ENCODE data around the gene ACADL.

The ACADL gene

GRCh38 chr2:210170196-210170445 lies 55.1 kb downstream of the ACADL start:
- no peak for TF ChIP-seq ZNF274 (IDR thresholded peaks at IDR 0.05; ENCODE audit: low read depth, low read length)
- H3K4me3 ChIP-seq (ENCODE audit: low read length): peak overlapping the region; percentile 99

DNA sequence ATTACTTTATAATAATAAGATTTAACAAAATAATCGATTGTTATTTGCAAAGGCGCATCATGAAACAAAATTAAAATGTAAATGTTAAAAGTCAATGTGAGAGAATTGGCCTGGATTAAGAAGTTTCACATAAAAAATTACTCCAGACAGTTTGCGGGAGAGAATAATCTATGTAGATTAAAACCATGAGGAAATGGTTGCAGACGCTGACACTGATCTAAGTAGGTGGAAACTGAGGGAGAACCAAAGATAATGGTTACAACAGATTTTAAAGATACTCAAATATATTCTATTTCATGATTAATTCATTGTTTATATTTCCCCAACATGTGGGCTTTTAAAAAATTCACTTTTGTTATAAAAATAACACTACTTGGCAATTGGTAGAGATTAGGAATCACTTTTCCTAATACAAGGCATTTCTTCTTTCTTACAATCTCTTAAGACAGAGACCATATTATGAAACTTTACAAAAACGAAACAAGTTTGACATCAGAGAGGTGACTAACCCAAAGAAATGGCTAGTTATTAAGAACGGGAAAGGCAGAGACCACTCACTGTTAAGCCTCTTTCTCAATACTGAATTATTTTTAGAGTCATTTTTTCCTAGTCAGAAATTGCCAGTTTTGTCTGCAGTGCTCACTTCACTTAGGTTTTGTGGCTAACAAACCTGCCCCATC lies 55.6 kb downstream of the ACADL start:
- no peak for TF ChIP-seq ZNF274 (IDR thresholded peaks at IDR 0.05; ENCODE audit: low read depth, low read length)

DNA sequence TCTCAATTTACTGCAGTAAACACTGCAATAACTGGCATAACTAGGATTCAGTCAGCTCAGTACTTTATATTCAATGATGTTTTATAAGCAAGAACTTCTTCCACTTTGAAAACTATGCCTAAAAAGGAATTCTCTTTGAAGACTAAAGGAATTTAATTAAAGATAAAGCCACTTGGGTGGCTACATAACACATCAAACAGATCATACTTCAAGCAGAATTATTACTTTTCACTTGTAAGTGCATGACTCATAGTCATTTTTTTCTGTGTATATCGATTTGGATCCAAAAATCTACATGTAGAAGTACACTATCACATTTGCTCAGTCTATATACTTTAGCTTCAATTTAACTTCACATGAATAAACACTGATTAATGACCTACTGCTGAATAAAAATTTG lies 58.0 kb downstream of the ACADL start:
- H3K4me3 ChIP-seq (ENCODE audit: low read length): no peak overlapping the region
- no peak for TF ChIP-seq ZNF274 (IDR thresholded peaks at IDR 0.05; ENCODE audit: low read depth, low read length)

More for the DNA sequence above, 55.6 kb downstream of the ACADL start:
- peak overlapping the region; percentile 99 for H3K4me3 ChIP-seq (ENCODE audit: low read length)

DNA sequence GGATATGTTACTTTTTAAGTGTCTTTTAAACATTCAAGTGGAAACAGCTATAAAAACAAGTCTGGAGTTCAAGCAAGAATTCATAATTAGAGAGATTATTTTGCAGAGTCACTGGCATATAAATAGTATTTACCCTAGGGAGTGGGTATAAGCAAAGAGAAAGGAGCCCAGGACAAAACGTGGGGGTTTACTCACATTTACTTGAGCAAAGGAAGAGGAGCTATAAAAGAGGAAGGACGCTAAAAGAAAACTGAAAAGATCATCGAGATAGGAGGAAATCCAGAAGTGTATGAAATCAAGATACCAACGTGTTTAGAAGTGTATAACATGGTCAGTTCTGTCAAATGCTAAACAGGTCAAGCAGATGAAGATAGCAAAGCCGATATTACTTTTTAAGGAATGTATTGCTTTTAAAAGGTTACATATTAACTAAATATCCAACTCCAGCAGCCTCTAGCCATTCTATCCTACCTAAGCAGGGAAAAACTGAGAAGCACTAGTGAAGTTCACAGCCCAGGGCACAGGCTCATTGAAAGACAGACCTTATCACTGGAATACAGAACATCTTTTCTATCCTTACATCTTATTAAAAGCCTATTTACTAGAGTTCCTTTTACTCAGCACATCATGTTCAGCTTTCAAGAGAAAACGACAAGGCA lies 62.7 kb downstream of the ACADL start:
- no peak overlapping the region for H3K4me3 ChIP-seq (ENCODE audit: low read length)
- TF ChIP-seq ZNF274 (IDR thresholded peaks at IDR 0.05; ENCODE audit: low read depth, low read length): no peak

- H3K4me3 ChIP-seq (ENCODE audit: low read length): no peak overlapping the region
- no peak for TF ChIP-seq ZNF274 (IDR thresholded peaks at IDR 0.05; ENCODE audit: low read depth, low read length)
Measured at GRCh38 chr2:210159059-210159458, 66.2 kb downstream of the ACADL start.

DNA sequence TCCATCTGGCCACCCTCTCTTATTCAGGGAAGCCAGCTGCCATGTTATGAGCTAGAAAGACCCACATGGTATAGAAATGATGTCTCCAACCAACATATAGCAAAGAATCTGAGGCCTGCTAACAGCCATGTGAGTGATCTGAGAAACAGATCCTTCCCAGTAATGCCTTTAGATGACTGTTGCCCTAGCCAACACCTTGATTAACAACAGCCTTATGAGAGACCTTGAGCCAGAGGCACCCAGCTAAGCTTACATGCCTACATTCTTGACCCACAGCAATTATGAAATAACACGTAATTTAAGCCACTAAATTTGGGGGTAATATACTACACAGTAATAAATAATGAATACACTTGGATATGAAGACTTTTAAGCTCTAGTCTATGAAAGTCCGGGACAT lies 67.0 kb downstream of the ACADL start:
- no peak overlapping the region for H3K4me3 ChIP-seq (ENCODE audit: low read length)
- no peak for TF ChIP-seq ZNF274 (IDR thresholded peaks at IDR 0.05; ENCODE audit: low read depth, low read length)

- no peak for TF ChIP-seq ZNF274 (IDR thresholded peaks at IDR 0.05; ENCODE audit: low read depth, low read length)
- no peak overlapping the region for H3K4me3 ChIP-seq (ENCODE audit: low read length)
Measured at GRCh38 chr2:210157526-210157925, 67.7 kb downstream of the ACADL start.

- no peak overlapping the region for H3K4me3 ChIP-seq (ENCODE audit: low read length)
- no peak for TF ChIP-seq ZNF274 (IDR thresholded peaks at IDR 0.05; ENCODE audit: low read depth, low read length)
Measured at GRCh38 chr2:210147614-210148013, 77.6 kb downstream of the ACADL start.

All from GM08714 (cell line).